Hepatocyte (in vitro differentiated cells): Measurements from ENCODE around the gene PDGFRA. TPM values are rescaled to one million over a fixed set of nuclear protein-coding genes. Genes with fewer than 3 reads are reported as not detected.

Experiments used
- DNase-seq: peaks from one replicate; pipeline ENCODE4 v3.0.0-alpha.2; 2016; ENCODE audit warnings: low spot score
- H2AFZ ChIP-seq: fragments of 200-600 bp; sonication (generic); 2 replicates; pipeline ENCODE4 v1.6.0; 2016; ENCODE audit warnings: antibody characterized with exemption, mild to moderate bottlenecking
- H3K27ac ChIP-seq: fragments of 200-600 bp; sonication (generic); 2 replicates; pipeline ENCODE4 v1.5.1; 2016; ENCODE audit warnings: mild to moderate bottlenecking
- H3K27me3 ChIP-seq: fragments of 200-600 bp; sonication (generic); 2 replicates; pipeline ENCODE4 v1.6.1; 2016
- H3K36me3 ChIP-seq: fragments of 200-600 bp; sonication (generic); replicated peaks from 2 replicates; pipeline ENCODE4 v1.5.1; 2016; ENCODE audit warnings: low read depth; ENCODE audit not compliant: insufficient read depth
- H3K4me1 ChIP-seq: fragments of 200-600 bp; sonication (generic); 2 replicates; pipeline ENCODE4 v1.5.1; 2016; ENCODE audit warnings: mild to moderate bottlenecking, moderate library complexity; ENCODE audit not compliant: insufficient read depth
- H3K4me2 ChIP-seq: fragments of 200-600 bp; sonication (generic); 2 replicates; pipeline ENCODE4 v1.6.0; 2016
- H3K4me3 ChIP-seq: fragments of 200-600 bp; sonication (generic); 2 replicates; pipeline ENCODE4 v1.5.1; 2016; ENCODE audit warnings: mild to moderate bottlenecking
- H3K79me2 ChIP-seq: fragments of 200-600 bp; sonication (generic); 2 replicates; pipeline ENCODE4 v1.6.0; 2017; ENCODE audit warnings: mild to moderate bottlenecking
- H3K9me2 ChIP-seq: fragments of 200-600 bp; sonication (generic); replicated peaks from 2 replicates; pipeline ENCODE4 v1.6.0; 2017; ENCODE audit warnings: mild to moderate bottlenecking; ENCODE audit not compliant: insufficient read depth
- H3K9me3 ChIP-seq: fragments of 200-600 bp; sonication (generic); 2 replicates; pipeline ENCODE4 v1.5.1; 2016; ENCODE audit warnings: low read depth, mild to moderate bottlenecking
- H4K20me1 ChIP-seq: fragments of 200-600 bp; sonication (generic); 2 replicates; pipeline ENCODE4 v1.6.0; 2016; ENCODE audit warnings: mild to moderate bottlenecking; ENCODE audit not compliant: insufficient read depth, poor library complexity, severe bottlenecking
- EZH2 ChIP-seq: fragments of 200-600 bp; sonication (generic); IDR thresholded peaks from 2 replicates; pipeline ENCODE4 v1.6.1; 2016; ENCODE audit warnings: antibody characterized with exemption, mild to moderate bottlenecking, borderline replicate concordance
- EZH2phosphoT487 ChIP-seq: fragments of 200-600 bp; sonication (generic); IDR thresholded peaks from one replicate; pipeline ENCODE4 v1.6.1; 2018; ENCODE audit warnings: antibody characterized with exemption, mild to moderate bottlenecking, low read depth, moderate library complexity; ENCODE audit not compliant: unreplicated experiment, severe bottlenecking
- WGBS: methylation state at CpG from one replicate; pipeline ENCODE4 v1.1.6; 2016; ENCODE audit warnings: low lambda C conversion rate; ENCODE audit errors: missing lambda C conversion rate; 5-methylcytosine and 5-hydroxymethylcytosine counted together
- polyA plus RNA-seq: library from polyadenylated mRNA; unstranded; fragments of >200 nt; fragmentation: Nextera tagmentation; extraction: Ambion mirVana; gene quantifications from 2 replicates; pipeline ENCODE4 v1.2.1, GENCODE V29; 2016
- total RNA-seq: library from RNA; depleted of rRNA; stranded (reverse); fragments of >200 nt; gene quantifications from 2 replicates; pipeline ENCODE4 v1.2.3, GENCODE V29; 2014
- TF ChIP-seq, protein P1 (sequence below): fragments of 200-600 bp; sonication (generic); IDR thresholded peaks from 2 replicates; pipeline ENCODE4 v1.5.1; 2016; ENCODE audit warnings: antibody characterized with exemption, mild to moderate bottlenecking; ENCODE audit not compliant: poor library complexity

PDGFRA gene
- total and polyA plus RNA-seq, 2 experiments from 2014 or later: 36.3 to 117 TPM

GRCh38 chr4:54271464-54271863, 42.4 kb downstream of the PDGFRA start:
- no peak overlapping the region for H3K27ac ChIP-seq
- DNase-seq: no peak
- H3K79me2 ChIP-seq: peaks cover 3% of the 10 kb centered on the region
- no peaks in the 10 kb centered on the region for H3K36me3 ChIP-seq
- no peak overlapping the region for H2AFZ ChIP-seq
- no peaks in the 10 kb centered on the region for H3K9me3 ChIP-seq
- H3K27me3 ChIP-seq: no peaks in the 10 kb centered on the region
- no peaks in the 10 kb centered on the region for H3K4me1 ChIP-seq
- TF ChIP-seq, protein P1, sequence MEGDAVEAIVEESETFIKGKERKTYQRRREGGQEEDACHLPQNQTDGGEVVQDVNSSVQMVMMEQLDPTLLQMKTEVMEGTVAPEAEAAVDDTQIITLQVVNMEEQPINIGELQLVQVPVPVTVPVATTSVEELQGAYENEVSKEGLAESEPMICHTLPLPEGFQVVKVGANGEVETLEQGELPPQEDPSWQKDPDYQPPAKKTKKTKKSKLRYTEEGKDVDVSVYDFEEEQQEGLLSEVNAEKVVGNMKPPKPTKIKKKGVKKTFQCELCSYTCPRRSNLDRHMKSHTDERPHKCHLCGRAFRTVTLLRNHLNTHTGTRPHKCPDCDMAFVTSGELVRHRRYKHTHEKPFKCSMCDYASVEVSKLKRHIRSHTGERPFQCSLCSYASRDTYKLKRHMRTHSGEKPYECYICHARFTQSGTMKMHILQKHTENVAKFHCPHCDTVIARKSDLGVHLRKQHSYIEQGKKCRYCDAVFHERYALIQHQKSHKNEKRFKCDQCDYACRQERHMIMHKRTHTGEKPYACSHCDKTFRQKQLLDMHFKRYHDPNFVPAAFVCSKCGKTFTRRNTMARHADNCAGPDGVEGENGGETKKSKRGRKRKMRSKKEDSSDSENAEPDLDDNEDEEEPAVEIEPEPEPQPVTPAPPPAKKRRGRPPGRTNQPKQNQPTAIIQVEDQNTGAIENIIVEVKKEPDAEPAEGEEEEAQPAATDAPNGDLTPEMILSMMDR: no peak
- TF ChIP-seq EZH2phosphoT487 (no peak), EZH2 (no peak)
- no peaks in the 10 kb centered on the region for H4K20me1 ChIP-seq
- H3K4me3 ChIP-seq: no peak overlapping the region
- no peak overlapping the region for H3K4me2 ChIP-seq
- no peaks in the 10 kb centered on the region for H3K9me2 ChIP-seq

DNA sequence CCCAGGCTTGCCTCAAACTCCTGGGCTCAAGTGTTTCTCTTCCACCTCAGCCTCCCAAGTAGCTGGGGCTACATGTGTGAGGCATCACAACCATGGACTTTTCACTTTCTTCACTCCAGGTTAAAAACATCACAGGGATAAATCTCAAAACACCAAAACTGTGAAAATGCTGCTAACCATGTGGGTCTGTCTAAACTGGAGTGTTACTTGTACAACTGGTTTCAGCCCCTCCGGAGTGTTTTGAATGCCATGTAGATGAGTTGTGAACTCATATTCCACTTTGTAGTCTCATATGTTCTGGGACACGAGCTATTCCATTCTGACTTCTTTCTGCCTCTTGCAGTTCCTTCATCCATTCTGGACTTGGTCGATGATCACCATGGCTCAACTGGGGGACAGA, 43.0 kb downstream of the PDGFRA start:
- no peaks in the 10 kb centered on the region for H4K20me1 ChIP-seq
- no peaks in the 10 kb centered on the region for H3K27me3 ChIP-seq
- H2AFZ ChIP-seq: no peak overlapping the region
- no peak overlapping the region for H3K4me3 ChIP-seq
- no peaks in the 10 kb centered on the region for H3K4me1 ChIP-seq
- H3K9me2 ChIP-seq: no peaks in the 10 kb centered on the region
- H3K27ac ChIP-seq: no peak overlapping the region
- H3K79me2 ChIP-seq: peaks cover 3% of the 10 kb centered on the region
- TF ChIP-seq EZH2phosphoT487 (no peak), EZH2 (no peak)
- TF ChIP-seq, protein P1: no peak
- no peak overlapping the region for H3K4me2 ChIP-seq
- H3K9me3 ChIP-seq: no peaks in the 10 kb centered on the region
- 87% methylated on average over 3 of the region's 3 CpGs for WGBS
- no peak for DNase-seq
- no peaks in the 10 kb centered on the region for H3K36me3 ChIP-seq

GRCh38 chr4:54274264-54274663, 45.2 kb downstream of the PDGFRA start:
- no peaks in the 10 kb centered on the region for H3K9me3 ChIP-seq
- TF ChIP-seq EZH2: no peak
- no peak for TF ChIP-seq EZH2phosphoT487
- TF ChIP-seq, protein P1: no peak
- peaks cover 3% of the 10 kb centered on the region for H3K79me2 ChIP-seq
- no peaks in the 10 kb centered on the region for H3K36me3 ChIP-seq
- no peak overlapping the region for H2AFZ ChIP-seq
- no peak overlapping the region for H3K4me3 ChIP-seq
- no peaks in the 10 kb centered on the region for H3K27me3 ChIP-seq
- no peak for DNase-seq
- no peaks in the 10 kb centered on the region for H4K20me1 ChIP-seq
- H3K4me1 ChIP-seq: no peaks in the 10 kb centered on the region
- H3K4me2 ChIP-seq: no peak overlapping the region
- WGBS: 94% methylated on average over 3 of the region's 3 CpGs
- no peak overlapping the region for H3K27ac ChIP-seq
- no peaks in the 10 kb centered on the region for H3K9me2 ChIP-seq
